ENCODE data around the gene MAGEA3. TPM values are rescaled to one million over a fixed set of nuclear protein-coding genes. Genes with fewer than 3 reads are reported as not detected.

The MAGEA3 gene
- total and polyA plus RNA-seq, 10 of the 15 experiments (the other 5 are each of a cell fraction or from before 2014, with no cell fraction given), result 1.4 TPM; not detected in 9

GRCh38 chrX:152735101-152735500 lies 36.5 kb downstream of the MAGEA3 start:
- no peak overlapping the region for H3K27ac ChIP-seq (ENCODE audit: control insufficient read depth, insufficient read depth)
- ChIA-PET RAD21 (ENCODE audit: unreplicated experiment) (no interaction called here), SMC1A (ENCODE audit: uncharacterized antibody, unreplicated experiment) (no interaction called here), CTCF (no interaction called here), POLR2A (no interaction called here)
- ATAC-seq, result no peak
- no TSS peak for BruUV-seq (replicated peaks)
- H3K36me3 ChIP-seq (ENCODE audit: control insufficient read depth in 2 of 2, insufficient read depth in 2 of 2, low read length in 1 of 2), result no peaks in the 10 kb centered on the region
- no peaks in the 10 kb centered on the region for H3K9me3 ChIP-seq (replicated peaks; ENCODE audit: control insufficient read depth, insufficient read depth, low read length)
- no peaks in the 10 kb centered on the region for H4K20me1 ChIP-seq (ENCODE audit: control insufficient read depth, insufficient read depth)
- no peak for FAIRE-seq
- no peaks in the 10 kb centered on the region for H3K79me2 ChIP-seq (ENCODE audit: control insufficient read depth, insufficient read depth, low read length)
- no peak overlapping the region for H3K4me2 ChIP-seq (ENCODE audit: control insufficient read depth, insufficient read depth)
- in situ Hi-C loops (cut with MboI) (no loop called here), intact Hi-C loops (cut with micrococcal nuclease; ENCODE audit: unreplicated experiment) (no loop called here)
- no peaks in the 10 kb centered on the region for H3K4me1 ChIP-seq (ENCODE audit: control insufficient read depth, insufficient read depth, low read length)
- no peak for DNase-seq (ENCODE audit: low read depth, low spot score)
- no peak overlapping the region for H3K4me3 ChIP-seq
- no peak overlapping the region for H3K9ac ChIP-seq (ENCODE audit: control insufficient read depth, insufficient read depth, low read length)
- WGBS (ENCODE audit: insufficient coverage, insufficient replicate concordance, low lambda C conversion rate, missing lambda C conversion rate), result 5% methylated on average over 2 of the region's 2 CpGs
- H3K27me3 ChIP-seq (replicated peaks in 1 of 2; ENCODE audit: control insufficient read depth in 2 of 2, insufficient read depth in 2 of 2, low read length in 1 of 2), result no peaks in the 10 kb centered on the region
- no peak overlapping the region for H2AFZ ChIP-seq (ENCODE audit: control insufficient read depth, low read depth, low read length)
- no peak for TF ChIP-seq PAX8 (IDR thresholded peaks at IDR 0.05)
- no peak for TF ChIP-seq ZNF687 (IDR thresholded peaks at IDR 0.05)
- TF ChIP-seq NFIC (IDR thresholded peaks at IDR 0.05; ENCODE audit: low read depth, low read length), result no peak
- no peak for TF ChIP-seq NRF1 (conservative IDR thresholded peaks at IDR 0.05; ENCODE audit: low read depth, low read length)

All from GM12878 (cell line).